Forelimb muscle (tissue), 1 donor: Measurements from ENCODE around the gene GGCX. TPM values are rescaled to one million over a fixed set of nuclear protein-coding genes. Genes with fewer than 3 reads are reported as not detected.
"Not testable (repeated sequence)": the region's sequence is repeated elsewhere in the genome, so short reads cannot be mapped to it uniquely, and the experiment has no call there.

Source experiments
- DNase-seq: peaks from one replicate; pipeline ENCODE4 v3.0.0-alpha.2; 2013; ENCODE audit warnings: low read depth
- polyA plus RNA-seq: library from polyadenylated mRNA; unstranded; fragments of 120-200 nt; gene quantifications from one replicate; pipeline ENCODE4 v1.2.1, GENCODE V29; 2013; ENCODE audit not compliant: insufficient read length

The GGCX gene
- polyA plus RNA-seq, 1 donor: 19.7 TPM

DNA sequence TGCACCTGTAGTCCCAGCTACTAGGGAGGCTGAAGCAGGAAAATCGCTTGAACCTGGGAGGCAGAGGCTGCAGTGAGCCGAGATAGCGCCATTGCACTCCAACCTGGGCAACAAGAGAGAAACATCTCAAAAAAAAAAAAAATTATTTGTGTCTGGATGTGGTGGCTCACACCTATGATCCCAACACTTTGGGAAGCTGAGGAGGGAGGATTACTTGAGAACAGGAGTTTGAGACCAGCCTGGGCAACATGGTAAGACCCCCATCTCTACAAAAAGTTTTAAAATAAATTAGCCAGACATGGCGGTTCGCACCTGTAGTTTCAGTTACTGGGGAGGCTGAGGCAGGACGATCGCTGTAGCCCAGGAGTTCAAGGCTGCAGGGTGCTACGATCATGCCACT is 14.4 kb upstream of the GGCX start:
- DNase-seq: no peak

DNA sequence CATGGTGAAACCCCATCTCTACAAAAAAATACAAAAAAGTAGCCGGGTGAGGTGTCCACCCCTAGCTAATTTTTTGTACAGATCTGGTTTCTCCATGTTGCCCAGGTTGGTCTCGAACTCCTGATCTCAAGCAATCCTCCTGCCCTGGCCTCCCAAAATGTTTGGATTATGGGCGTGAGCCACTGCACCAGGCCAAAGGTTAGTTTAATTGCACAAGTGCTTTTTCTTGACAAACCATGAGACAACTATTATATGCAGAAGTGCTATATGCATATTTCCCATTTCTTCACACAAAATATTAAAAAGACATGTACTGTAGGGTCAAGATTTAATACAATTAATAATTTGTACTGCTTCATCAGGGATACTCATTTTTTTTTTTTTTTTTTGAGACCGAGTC is 5.0 kb upstream of the GGCX start:
- DNase-seq: no peak

DNA sequence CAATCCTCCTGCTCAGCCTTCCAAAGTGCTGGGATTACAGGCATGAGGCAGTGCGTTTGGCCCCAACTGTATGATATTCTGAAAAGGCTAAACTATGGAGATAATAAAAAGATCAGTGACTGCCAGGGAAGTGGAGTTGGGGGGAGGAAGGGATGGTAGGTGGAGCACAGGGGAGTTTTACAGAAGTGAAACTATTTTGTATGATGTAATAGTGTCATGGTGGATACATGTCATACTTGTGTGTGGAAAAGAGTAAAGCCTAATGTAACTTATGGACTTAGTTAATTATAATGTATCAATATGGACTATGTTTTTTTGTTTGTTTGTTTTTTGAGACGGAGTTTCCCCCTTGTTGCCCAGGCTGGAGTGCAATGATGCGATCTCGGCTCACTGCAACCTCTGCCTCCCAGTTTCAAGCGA is 2.9 kb upstream of the GGCX start:
- DNase-seq: no peak

DNA sequence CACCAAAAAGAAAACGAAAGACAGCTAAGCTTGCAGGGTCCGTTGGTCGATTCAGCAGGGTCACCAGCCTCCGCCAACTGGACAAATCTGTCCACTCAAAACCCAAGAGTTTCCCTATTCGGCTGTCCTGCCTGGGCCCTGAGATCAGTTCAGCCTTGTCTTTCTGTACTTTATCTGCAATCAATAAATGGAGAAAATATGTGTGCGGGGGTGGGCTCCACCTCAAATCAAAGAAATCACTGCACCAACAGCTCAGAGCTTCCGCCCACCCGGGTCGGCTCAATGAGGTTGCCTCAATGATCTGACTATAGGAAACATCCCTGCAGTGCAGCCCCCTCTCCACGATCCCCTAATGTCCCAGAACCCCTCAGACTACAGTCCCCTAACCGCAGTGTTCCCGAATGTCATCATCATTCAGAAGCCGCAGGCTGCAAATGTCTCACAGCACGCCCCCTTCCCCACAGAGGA is 447 bp downstream of the GGCX start:
- DNase-seq: no peak

DNA sequence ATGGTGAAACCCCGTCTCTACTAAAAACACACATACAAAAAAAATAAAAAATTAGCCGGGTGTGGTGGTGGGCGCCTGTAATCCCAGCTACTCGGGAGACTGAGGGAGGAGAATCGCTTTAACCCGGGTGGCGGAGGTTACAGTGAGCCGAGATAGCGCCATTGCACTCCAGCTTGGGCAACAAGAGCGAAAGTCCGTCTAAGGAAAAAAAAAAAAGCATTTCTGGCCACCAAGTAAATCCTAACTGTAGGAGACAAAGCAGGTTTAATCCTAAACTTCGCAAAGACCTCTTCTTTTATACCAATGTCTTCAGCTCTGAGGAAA is 928 bp downstream of the GGCX start:
- DNase-seq: not testable (repeated sequence)

DNA sequence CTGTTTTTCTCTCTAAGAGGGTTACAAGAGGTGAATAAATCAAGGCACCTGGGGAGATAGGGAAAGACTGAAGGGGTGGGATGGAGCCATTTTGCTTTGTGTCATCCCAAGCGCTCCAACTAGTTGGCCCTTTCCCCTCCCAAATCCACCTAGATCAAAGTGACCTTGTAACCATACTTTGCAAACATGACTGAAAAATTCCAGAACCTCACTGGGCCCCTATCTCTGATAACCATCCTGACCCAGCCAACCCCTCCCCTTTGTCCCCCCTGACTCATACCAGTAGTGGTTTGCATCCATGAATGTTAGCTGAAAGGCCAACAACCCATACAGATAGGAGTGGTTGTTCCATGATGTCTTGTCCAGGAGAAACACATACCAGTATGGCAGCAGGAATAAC is 3.1 kb downstream of the GGCX start:
- no peak for DNase-seq

DNA sequence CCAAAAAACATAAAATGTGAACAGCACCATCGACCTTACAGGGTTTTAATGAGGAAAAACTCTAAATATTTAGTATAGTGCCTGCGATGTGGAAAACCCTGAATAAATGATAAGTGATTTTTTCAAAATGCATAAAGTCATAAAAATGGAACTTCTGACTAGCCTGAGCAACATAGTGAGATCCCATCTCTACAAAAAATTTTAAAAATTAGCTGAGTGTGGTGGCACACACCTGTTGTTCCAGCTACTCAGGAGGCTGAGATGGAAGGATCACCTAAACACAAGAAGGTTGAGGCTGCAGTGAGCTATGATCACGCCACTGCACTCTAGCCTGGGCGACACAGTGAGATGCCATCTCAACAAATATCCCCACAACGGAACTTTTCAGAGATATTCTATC is 4.2 kb downstream of the GGCX start:
- no peak for DNase-seq

DNA sequence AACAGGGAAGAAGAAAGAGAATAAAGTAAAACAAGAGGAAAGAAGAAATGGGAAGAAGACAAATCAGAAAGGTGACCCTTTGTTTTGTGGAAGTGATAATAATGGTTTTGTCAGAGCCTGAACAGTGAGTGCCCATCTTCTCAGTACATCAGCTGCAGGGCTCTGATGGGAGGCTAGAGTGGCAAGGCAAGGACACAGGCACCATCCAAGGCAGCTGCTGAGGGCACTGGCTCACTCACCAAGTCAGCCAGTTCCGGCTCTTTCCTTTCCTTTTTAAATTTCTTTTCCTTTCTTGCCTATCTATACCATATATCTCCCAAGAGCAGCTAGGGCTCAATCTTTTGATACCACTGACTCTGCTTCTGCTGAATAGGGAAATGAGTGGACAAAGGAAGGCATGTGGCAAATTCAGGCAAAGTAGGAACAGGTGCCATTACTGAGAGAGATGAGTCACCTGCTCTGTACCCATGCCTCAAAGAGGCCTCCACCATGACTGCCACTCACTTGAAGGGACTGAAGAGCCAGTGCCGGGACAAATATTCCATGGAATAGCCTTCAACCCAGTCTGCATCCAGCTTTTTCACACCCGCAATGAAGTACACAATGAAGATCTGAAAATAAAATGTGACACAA is 6.2 kb downstream of the GGCX start:
- DNase-seq: no peak

DNA sequence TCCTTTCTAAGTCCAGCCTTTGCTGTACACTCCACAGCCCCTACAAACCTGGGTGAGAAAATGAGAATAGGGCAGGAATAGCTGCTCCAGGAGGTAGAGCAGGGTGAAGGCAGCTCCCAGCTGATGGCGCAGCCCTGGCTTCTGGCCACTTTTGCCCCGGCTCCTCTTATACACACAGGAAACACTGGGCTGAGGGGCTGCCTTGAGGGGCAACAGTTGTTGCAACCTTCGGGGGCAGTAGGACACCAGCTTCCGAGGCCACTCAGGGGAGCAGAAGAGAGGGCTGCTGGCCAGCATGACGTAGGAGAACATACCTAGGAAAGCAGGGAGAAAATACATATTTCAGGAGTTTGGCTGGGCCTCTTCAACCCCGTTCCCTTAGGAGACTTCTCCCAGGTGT is 8.1 kb downstream of the GGCX start:
- no peak for DNase-seq

DNA sequence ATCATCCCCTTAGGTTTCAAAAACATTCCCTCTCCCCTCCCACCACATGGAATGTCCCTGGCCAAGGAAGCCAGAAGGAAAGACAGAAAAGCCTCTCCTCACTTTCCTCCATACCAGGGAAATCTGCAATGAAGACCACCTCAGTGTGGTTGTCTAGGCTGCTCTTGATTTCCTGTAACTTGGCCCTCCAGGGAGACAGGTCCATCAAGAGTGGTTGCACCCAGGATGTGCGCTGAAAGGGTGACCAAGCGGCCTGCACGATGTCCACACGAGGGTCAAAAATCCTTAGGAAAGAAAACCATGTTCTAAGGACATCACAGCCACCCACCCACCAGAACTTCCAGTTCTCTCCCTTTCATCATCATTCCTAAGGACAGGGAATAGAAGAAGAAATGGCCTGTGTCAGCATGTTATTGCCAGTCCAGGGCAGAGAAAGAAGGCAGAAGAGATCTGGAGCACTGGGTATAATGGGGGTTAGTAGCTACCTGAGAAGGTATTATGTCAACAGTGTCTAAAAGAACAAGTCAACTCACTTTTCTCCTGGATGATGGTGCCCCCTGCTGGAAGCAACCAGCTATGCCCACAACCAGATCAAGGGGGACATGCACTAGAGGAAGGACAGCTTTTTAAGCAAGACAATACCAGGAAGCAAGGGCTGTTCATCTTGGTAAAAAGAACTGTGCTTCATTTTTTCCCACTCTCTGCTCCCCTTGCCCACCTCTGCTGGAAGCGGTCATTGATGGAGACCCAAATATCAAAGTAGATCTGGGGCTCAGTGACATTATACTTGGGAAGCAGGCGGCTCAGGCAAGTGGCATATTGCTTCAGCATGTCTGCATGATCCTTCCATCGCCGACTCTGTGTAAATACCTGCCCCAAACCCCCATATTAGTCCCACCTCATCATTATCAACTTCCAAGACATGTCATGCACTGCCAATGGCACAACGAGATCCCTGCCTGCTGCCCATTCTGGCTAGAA is 9.3 kb downstream of the GGCX start:
- DNase-seq: peak; percentile 46

DNA sequence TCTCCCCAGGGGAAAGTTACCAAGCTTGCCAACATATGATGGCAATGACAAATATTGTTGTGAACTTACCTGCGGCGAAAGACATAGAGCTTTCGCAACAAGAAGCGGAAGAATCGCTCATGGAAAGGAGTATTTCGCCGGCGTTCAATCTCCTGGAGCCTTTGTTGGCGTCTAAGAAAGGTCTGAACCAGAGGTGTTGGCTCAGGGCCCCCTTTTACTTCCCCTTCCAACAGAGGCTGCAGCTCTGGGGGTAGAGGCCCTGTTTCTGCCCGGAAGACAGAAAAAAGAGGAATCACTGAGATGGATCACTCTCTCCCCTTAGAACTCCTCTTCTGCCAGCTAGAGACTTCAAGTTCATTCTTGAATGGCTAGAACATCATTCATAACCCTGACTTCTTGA is 10.8 kb downstream of the GGCX start:
- DNase-seq: no peak

DNA sequence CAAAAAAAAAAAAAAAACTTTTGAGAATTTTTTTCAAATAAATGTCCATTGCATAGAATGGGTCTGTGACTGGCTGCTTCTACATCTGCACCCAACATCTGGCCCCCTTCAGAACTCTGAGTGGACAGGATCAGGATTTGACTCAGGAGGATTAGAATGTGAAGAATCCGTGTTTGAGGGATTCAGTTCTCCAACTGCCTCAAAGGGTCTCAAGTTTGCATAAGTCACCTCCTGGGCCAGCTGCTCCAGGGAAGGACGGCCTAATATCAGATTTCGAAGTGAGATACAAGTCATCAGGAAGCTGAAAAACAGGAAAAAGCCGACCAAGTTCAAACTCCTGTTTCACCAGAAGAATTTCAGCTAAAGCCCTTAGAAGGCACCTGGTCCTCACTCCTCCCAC is 11.5 kb downstream of the GGCX start:
- no peak for DNase-seq

DNA sequence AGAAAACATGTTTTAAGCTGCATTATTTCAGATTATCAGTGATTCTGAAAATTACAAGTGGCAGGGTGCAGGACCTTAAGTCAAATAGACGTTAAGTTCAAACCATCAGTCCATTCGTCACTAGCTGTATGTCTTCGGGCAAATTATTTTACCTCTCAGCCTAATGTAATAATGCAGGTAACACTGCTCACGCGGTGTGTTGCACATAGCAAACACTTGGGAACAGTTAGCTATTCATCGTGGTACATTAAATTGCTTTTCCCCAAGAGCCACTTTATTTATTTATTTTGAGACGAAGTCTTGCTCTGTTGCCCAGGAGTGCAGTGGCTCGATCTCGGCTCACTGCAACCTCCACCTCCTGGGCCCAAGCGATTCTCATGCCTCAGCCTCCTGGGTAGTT is 12.2 kb downstream of the GGCX start:
- no peak for DNase-seq

DNA sequence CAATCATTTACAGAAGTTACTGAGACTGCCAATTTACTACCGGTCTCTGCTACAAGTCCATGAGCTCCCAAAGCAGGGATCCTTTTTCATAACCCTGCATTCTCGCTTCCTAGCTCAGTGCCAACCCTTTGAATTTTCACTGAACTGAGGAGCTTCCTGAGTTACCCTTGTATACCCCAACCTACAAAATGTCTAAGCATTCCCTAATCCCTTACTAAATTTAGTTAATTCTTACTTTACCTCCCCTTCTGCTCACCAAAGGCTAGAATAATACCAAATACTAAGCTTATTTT is 12.7 kb downstream of the GGCX start:
- DNase-seq: no peak

DNA sequence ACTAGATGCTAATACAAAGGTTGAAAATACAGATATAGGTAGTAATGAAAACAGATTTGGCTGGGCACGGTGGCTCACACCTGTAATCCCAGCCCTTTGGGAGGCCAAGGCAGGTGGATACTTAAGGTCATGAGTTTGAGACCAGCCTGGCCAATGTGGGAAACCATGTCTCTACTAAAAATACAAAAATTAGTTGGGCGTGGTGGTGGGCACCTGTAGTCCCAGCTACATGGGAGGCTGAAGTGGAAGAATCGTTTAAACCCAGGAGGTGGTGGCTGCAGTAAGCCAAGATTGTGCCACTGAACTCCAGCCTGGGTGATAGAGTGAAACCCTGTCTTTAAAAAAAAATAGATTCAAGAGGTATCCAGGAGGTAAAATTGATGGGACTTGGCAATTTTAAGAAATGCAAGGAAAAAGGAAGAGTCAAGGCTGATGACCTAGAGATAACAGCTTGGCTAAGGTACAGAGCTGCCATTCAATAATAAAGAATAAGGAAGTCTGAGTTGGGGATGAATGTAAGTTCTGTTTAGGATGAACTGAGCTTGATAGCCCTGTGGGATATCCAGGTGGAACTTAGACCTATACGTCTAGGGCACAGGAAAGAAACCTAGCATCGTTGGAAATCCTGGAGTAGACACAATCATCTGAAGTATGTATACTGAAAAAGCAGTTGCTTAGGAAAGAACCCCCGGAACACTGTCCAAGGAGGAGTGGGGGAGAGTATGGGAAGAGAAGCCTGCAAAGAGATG is 13.3 kb downstream of the GGCX start:
- DNase-seq: no peak

DNA sequence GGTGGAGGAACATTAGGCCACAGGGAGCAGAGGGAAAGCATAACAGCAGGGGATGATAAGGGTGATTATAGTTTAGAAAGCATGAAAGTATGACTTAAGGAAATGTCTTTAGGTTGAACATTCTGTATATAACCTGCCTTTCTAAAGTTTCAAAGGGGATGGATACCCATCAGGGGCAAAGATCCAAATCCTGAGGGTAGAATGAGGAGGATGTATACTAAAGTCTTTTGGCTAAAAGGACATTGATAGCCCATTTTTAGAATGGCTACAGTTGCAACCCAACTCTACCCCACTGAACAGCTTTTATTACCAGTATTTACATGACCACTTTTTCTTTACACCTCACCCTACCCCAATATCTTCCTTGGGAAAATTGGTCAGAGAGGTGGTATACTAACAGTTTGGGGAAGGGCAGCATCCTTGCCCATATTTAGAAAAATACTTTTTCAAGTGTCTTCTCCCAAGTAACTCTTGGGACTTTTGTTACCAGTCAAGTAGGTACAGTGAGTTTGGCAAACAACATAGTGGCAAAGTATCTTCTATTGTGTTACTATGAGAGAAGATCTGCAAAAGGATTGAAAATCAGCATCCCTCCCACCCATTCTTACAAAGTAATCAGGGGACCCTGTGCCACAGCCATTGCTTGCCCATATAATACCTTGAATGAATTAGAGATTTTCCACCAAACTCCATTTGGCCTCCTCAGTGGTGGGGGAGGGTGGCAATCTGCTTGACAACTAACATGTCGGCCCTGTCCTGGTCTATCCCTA is 14.0 kb downstream of the GGCX start:
- no peak for DNase-seq

DNA sequence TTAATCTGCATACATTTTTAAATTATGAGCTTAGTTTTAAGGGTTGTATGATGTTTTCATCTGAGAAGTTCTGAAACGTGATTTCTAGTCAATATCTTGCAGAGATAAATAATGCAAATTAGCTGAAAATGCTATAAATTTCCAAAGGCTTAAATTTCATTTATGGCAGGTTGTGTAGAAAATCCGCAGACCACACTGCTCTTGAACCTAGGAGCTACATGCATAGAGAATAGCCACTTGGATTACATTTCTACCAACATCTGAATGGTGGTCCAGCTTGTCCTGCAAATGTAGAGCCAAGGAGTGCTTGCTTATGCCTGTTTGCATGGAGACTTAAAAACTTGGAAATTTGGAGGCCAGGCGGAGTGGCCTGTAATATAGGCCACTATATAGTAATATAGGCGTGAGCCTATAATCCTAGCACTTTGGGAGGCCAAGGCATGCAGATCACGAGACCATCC is 15.5 kb downstream of the GGCX start:
- no peak for DNase-seq

DNA sequence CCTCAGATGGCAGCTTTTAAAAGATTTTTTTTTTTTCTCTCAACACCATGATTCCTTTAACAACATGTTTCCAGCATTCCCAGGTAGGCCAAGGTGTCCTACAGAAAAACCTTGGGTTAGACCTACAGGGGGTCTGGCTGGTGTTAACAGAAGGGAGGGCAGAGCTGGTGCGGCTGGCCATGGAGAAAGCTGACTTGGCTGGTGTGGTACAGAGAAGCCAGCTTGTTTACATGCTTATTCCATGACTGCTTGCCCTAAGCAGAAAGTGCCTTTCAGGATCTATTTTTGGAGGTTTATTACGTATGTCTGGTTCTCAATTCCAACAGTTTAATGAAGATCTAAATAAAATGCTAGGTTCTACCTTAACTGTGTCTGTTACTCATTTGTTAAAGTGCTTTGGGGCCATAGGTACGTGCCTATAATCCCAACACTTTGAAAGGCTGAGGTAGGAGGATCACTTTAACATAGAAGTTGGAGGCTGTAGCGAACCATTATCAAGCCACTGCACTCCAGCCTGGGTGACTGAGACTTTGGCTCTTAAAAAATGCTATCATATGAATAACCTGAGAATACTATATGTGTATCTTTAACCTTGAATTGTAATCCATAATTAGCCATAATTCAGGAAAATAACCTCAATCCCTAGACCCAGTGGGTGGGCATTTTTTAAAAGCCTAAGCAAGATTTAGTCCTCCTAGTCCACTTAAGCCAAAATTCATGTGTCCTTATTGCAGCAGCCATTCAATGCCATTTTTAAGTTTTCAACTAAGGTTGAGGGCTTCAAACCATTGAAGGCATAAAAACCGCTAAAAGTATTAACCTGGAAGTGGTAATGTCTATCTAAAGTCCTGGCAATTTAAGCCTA is 16.1 kb downstream of the GGCX start:
- not testable (repeated sequence) for DNase-seq

DNA sequence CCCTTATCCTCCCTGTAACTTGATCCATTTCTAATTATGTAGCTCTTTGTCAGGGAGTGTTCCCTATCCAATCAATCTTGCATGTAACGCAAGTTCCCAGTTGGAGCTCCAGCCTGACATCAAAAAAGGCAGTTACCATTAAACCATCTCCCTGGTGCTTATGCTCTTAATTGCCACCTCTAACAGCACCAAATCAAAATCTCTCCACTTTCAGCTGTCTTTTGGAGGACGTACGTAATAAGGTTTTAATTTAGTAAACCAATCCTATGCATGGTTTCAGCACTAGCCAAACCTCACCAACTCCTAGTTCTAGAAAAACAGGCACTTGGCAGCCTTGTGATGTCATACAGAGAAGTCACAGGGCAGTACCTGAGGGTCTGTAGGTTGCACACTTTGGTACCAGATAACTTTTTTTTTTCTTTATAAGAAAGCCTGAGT is 17.0 kb downstream of the GGCX start:
- not testable (repeated sequence) for DNase-seq

DNA sequence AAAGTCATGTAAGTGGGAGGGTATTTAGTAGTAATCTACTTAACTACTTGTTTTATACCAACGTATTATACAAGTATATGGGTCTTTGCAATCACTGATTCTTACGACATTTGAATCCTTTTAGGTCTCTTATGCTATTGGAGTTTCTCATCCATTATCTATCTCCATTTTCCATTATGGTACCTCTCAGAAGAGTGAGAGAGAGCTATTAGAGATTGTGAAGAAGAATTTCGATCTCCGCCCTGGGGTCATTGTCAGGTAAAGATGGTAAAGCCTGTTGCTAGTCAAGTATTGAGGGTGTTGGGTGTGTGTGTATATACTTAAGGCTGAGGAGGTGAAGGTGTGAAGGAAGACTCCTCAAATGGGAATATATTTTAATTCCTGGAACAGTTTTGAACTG is 18.5 kb downstream of the GGCX start:
- no peak for DNase-seq
